ENCODE results near the gene UBQLNL. TPM values are rescaled to one million over a fixed set of nuclear protein-coding genes. Genes with fewer than 3 reads are reported as not detected.

The UBQLNL gene
- total RNA-seq, 6 donors from 2014 or later, result 0.26 to 5.2 (median 1.3) TPM

- no peaks in the 10 kb centered on the region for H3K4me1 ChIP-seq
- DNase-seq, result no peak
- H3K27ac ChIP-seq, result no peak within 1 kb of the TSS
- 73 to 85% methylated on average over 3 to 4 of the region's 4 CpGs for WGBS, 2 donors
- H3K27me3 ChIP-seq, result no peaks in the 10 kb centered on the region
- TF ChIP-seq POLR2A (IDR thresholded peaks at IDR 0.05), result no peak
- TF ChIP-seq CTCF (IDR thresholded peaks at IDR 0.05), result no peak
- no peak for TF ChIP-seq POLR2AphosphoS5 (IDR thresholded peaks at IDR 0.05)
- no peak for TF ChIP-seq EP300 (IDR thresholded peaks at IDR 0.05)
- no peak for ATAC-seq (ENCODE audit: low FRiP score in 2 of 2)
- no peak within 1 kb of the TSS for H3K4me3 ChIP-seq
- no peaks in the 10 kb centered on the region for H3K36me3 ChIP-seq
- no peaks in the 10 kb centered on the region for H3K9me3 ChIP-seq
These were observed 6.7 kb downstream of the UBQLNL start, which contains the start of gene UBQLN3 for GRCh38 chr11:5509803-5510202. TSS of gene UBQLN3 (minus strand) at chr11:5509957. CDS start at chr11:5509558, 399 bp downstream.

GRCh38 chr11:5508605-5509004, 7.9 kb downstream of the UBQLNL start:
- Histone ChIP-seq H3K27ac (no peak overlapping the region), H3K9me3 (no peaks in the 10 kb centered on the region), H3K27me3 (no peaks in the 10 kb centered on the region), H3K4me1 (no peaks in the 10 kb centered on the region), H3K4me3 (no peak overlapping the region), H3K36me3 (no peaks in the 10 kb centered on the region)
- ATAC-seq (ENCODE audit: low FRiP score in 2 of 2), result no peak
- TF ChIP-seq POLR2AphosphoS5 (IDR thresholded peaks at IDR 0.05), result no peak
- TF ChIP-seq CTCF (IDR thresholded peaks at IDR 0.05), result no peak
- TF ChIP-seq EP300 (IDR thresholded peaks at IDR 0.05), result no peak
- no peak for TF ChIP-seq POLR2A (IDR thresholded peaks at IDR 0.05)
- DNase-seq, result no peak
- 97 to 98% methylated on average over 5 to 8 of the region's 8 CpGs for WGBS, 2 donors

GRCh38 chr11:5507933-5508305, 8.6 kb downstream of the UBQLNL start:
- no peak for TF ChIP-seq POLR2A (IDR thresholded peaks at IDR 0.05)
- TF ChIP-seq CTCF (IDR thresholded peaks at IDR 0.05), result no peak
- no peak for TF ChIP-seq POLR2AphosphoS5 (IDR thresholded peaks at IDR 0.05)
- TF ChIP-seq EP300 (IDR thresholded peaks at IDR 0.05), result no peak
- DNase-seq, result peak in 1 of 2 donors; percentile 17
- no peak for ATAC-seq (ENCODE audit: low FRiP score in 2 of 2)
- Histone ChIP-seq H3K27me3 (no peaks in the 10 kb centered on the region), H3K4me3 (no peak overlapping the region), H3K9me3 (no peaks in the 10 kb centered on the region), H3K27ac (no peak overlapping the region), H3K36me3 (no peaks in the 10 kb centered on the region), H3K4me1 (no peaks in the 10 kb centered on the region)
- 69 to 73% methylated on average over 4 to 6 of the region's 6 CpGs for WGBS, 2 donors

- DNase-seq (no peak), ATAC-seq (ENCODE audit: low FRiP score in 2 of 2) (peak in 1 of 2 donors; percentile 42)
- H3K4me3 ChIP-seq, result no peak overlapping the region
- no peak for TF ChIP-seq POLR2AphosphoS5 (IDR thresholded peaks at IDR 0.05)
- no peak for TF ChIP-seq POLR2A (IDR thresholded peaks at IDR 0.05)
- no peak for TF ChIP-seq CTCF (IDR thresholded peaks at IDR 0.05)
- TF ChIP-seq EP300 (IDR thresholded peaks at IDR 0.05), result no peak
- no peaks in the 10 kb centered on the region for H3K36me3 ChIP-seq
- no peak overlapping the region for H3K27ac ChIP-seq
- WGBS, 2 donors, result 84 to 88% methylated on average over 9 of the region's 9 CpGs
- H3K9me3 ChIP-seq, result no peaks in the 10 kb centered on the region
- H3K27me3 ChIP-seq, result no peaks in the 10 kb centered on the region
- H3K4me1 ChIP-seq, result no peaks in the 10 kb centered on the region
These were observed 9.1 kb downstream of the UBQLNL start for GRCh38 chr11:5507177-5507932.
